HepG2 (cell line): Measurements from ENCODE around the gene GTF2H4. TPM values are rescaled to one million over a fixed set of nuclear protein-coding genes. Genes with fewer than 3 reads are reported as not detected.

Experiments
- AGO2 ChIP-seq: fragments of 200-400 bp; formaldehyde crosslinking; optimal IDR thresholded peaks from 2 replicates; pipeline ENCODE3; 2017; ENCODE audit warnings: mild to moderate bottlenecking, low read depth, low read length, moderate library complexity
- ELK4 ChIP-seq: sonication (generic); formaldehyde crosslinking; IDR thresholded peaks from 2 replicates; pipeline ENCODE4 v1.9.0; 2021; ENCODE audit warnings: missing genetic modification reagents, borderline replicate concordance
- FOXO4 ChIP-seq: sonication (generic); formaldehyde crosslinking; conservative IDR thresholded peaks from 2 replicates; pipeline ENCODE4 v1.8.1; 2023; ENCODE audit warnings: missing genetic modification reagents
- HOXA9 ChIP-seq: sonication (generic); formaldehyde crosslinking; IDR thresholded peaks from 2 replicates; pipeline ENCODE4 v1.8.1; 2022; ENCODE audit warnings: missing genetic modification reagents, mild to moderate bottlenecking, moderate library complexity, borderline replicate concordance
- MYPOP ChIP-seq: sonication (generic); formaldehyde crosslinking; IDR thresholded peaks from 2 replicates; pipeline ENCODE4 v1.8.1; 2023; ENCODE audit warnings: mild to moderate bottlenecking, moderate library complexity, missing genetic modification reagents
- MZF1 ChIP-seq: sonication (generic); formaldehyde crosslinking; IDR thresholded peaks from 2 replicates; pipeline ENCODE4 v1.8.1; 2023; ENCODE audit warnings: mild to moderate bottlenecking, missing genetic modification reagents, borderline replicate concordance
- NCOA1 ChIP-seq: sonication (generic); formaldehyde crosslinking; IDR thresholded peaks from 2 replicates; pipeline ENCODE4 v1.9.0; 2021; ENCODE audit warnings: missing genetic modification reagents
- ONECUT2 ChIP-seq: sonication (generic); formaldehyde crosslinking; IDR thresholded peaks from 2 replicates; pipeline ENCODE4 v1.4.0; 2020; ENCODE audit warnings: missing genetic modification reagents
- PRPF4 ChIP-seq: fragments of 200-400 bp; formaldehyde crosslinking; IDR thresholded peaks from 2 replicates; pipeline ENCODE4 v1.6.1; 2016; ENCODE audit warnings: low read length, low read depth; ENCODE audit not compliant: poor library complexity, severe bottlenecking
- TRIM22 ChIP-seq: fragments of 450-650 bp; IDR thresholded peaks from 2 replicates; pipeline ENCODE4 v1.6.1; 2017
- ZBTB37 ChIP-seq: sonication (generic); formaldehyde crosslinking; IDR thresholded peaks from 2 replicates; pipeline ENCODE4 v1.4.0; 2020; ENCODE audit warnings: mild to moderate bottlenecking, missing genetic modification reagents
- ZNF180 ChIP-seq: sonication (generic); formaldehyde crosslinking; IDR thresholded peaks from 2 replicates; pipeline ENCODE4 v1.4.0; 2020; ENCODE audit warnings: low read depth, missing genetic modification reagents, borderline replicate concordance
- ZNF276 ChIP-seq: sonication (generic); formaldehyde crosslinking; IDR thresholded peaks from 2 replicates; pipeline ENCODE4 v1.4.0; 2020; ENCODE audit warnings: mild to moderate bottlenecking, low read depth, missing genetic modification reagents
- ZNF329 ChIP-seq: sonication (generic); formaldehyde crosslinking; IDR thresholded peaks from 2 replicates; pipeline ENCODE4 v1.9.0; 2021; ENCODE audit warnings: low read depth, mild to moderate bottlenecking, missing genetic modification reagents
- ZNF615 ChIP-seq: sonication (generic); formaldehyde crosslinking; IDR thresholded peaks from 2 replicates; pipeline ENCODE4 v1.5.0; 2020; ENCODE audit warnings: mild to moderate bottlenecking, missing genetic modification reagents, borderline replicate concordance
- ZNF704 ChIP-seq: sonication (generic); formaldehyde crosslinking; IDR thresholded peaks from 2 replicates; pipeline ENCODE4 v1.8.1; 2023; ENCODE audit warnings: mild to moderate bottlenecking, inconsistent platforms, moderate library complexity, missing genetic modification reagents, borderline replicate concordance
- ZNF747 ChIP-seq: sonication (generic); formaldehyde crosslinking; IDR thresholded peaks from 2 replicates; pipeline ENCODE4 v1.8.1; 2023; ENCODE audit warnings: missing genetic modification reagents, mild to moderate bottlenecking, borderline replicate concordance
- ZNF761 ChIP-seq: sonication (generic); formaldehyde crosslinking; conservative IDR thresholded peaks from 2 replicates; pipeline ENCODE4 v1.4.0; 2020; ENCODE audit warnings: mild to moderate bottlenecking, missing genetic modification reagents
- polyA plus RNA-seq, 8 experiments: library from polyadenylated mRNA; depleted of rRNA in 3 of 8; stranded (reverse) in 7 of 8; unstranded in 1 of 8; fragments of >200 nt; fragmentation: Illumina TruSeq in 4 of 8; extraction: Trizol in 4 of 8; gene quantifications; 2 replicates each; pipeline versions ENCODE4 v1.2.1 to v1.2.3, GENCODE V29; 2011 to 2016; ENCODE audit warnings: low read depth in 4 of 8, missing spikeins in 1 of 8, mixed read lengths in 1 of 8; ENCODE audit not compliant: insufficient read depth in 1 of 8
- total RNA-seq, 5 experiments: library from RNA; depleted of rRNA; stranded (reverse); fragments of >200 nt; fragmentation: Illumina TruSeq; extraction: Trizol; gene quantifications; 2 replicates each; pipeline ENCODE4 v1.2.3, GENCODE V29; 2016; ENCODE audit warnings: low read depth in 1 of 5

Gene GTF2H4
- total and polyA plus RNA-seq, 2 of the 13 experiments (the other 11 are each of a cell fraction or from before 2014, with no cell fraction given) = 15.9 to 49.3 TPM

GRCh38 chr6:30883685-30884520 lies 24.1 kb upstream of the GTF2H4 start, which contains the start of gene DDR1 (continued):
- TF ChIP-seq ZNF276 (CRISPR knock-in tag) = no peak
- TF ChIP-seq ELK4 (CRISPR knock-in tag) = no peak
- no peak for TF ChIP-seq ZNF704 (CRISPR knock-in tag)
- no peak for TF ChIP-seq ONECUT2 (CRISPR knock-in tag)
- no peak for TF ChIP-seq PRPF4
- TF ChIP-seq HOXA9 (CRISPR knock-in tag) = no peak
- no peak for TF ChIP-seq MZF1 (CRISPR knock-in tag)
- no peak for TF ChIP-seq MYPOP (CRISPR knock-in tag)
- TF ChIP-seq FOXO4 = no peak
- TF ChIP-seq ZBTB37 (CRISPR knock-in tag) = no peak
- 0 out of 2 replicates have a peak, but pooled peaks have one; percentile 6 for TF ChIP-seq ZNF329
- peak; percentile 15 for TF ChIP-seq AGO2
- 0 out of 2 replicates have a peak, but pooled peaks have one; percentile 67 for TF ChIP-seq ZNF747 (CRISPR knock-in tag)
- TF ChIP-seq ZNF180 (CRISPR knock-in tag) = no peak
- no peak for TF ChIP-seq ZNF615
- TF ChIP-seq ZNF761 = no peak
- TF ChIP-seq NCOA1 (CRISPR knock-in tag) = no peak
- no peak for TF ChIP-seq TRIM22
